Heart right ventricle (tissue), 16 donors: ENCODE measurements around the gene DUOXA1. TPM values are rescaled to one million over a fixed set of nuclear protein-coding genes. Genes with fewer than 3 reads are reported as not detected.

Experiments
- ATAC-seq, 8 donors: fragments of 200-7000 bp; cut with Tn5 transposase; one replicate each; pipeline ENCODE4 v1.9.1; 2020; ENCODE audit warnings: mild to moderate bottlenecking in 8 of 8, moderate library complexity in 8 of 8, moderate number of reproducible peaks in 1 of 8
- DNase-seq, 2 donors: peaks; one replicate each; pipeline ENCODE4 v3.0.0-alpha.2; 2020
- H3K27ac ChIP-seq, 10 donors: fragments of 200-600 bp; sonication (generic) in 2 of 10; one replicate each; pipeline versions ENCODE4 v1.5.0 to v1.8.0; 2020 to 2022; ENCODE audit warnings: mild to moderate bottlenecking in 3 of 10
- H3K27me3 ChIP-seq, 7 donors: fragments of 200-600 bp; one replicate each; pipeline ENCODE4 v1.8.0; 2021 to 2022; ENCODE audit warnings: mild to moderate bottlenecking in 2 of 7
- H3K36me3 ChIP-seq, 9 donors: fragments of 200-600 bp; sonication (generic) in 1 of 9; one replicate each; pipeline versions ENCODE4 v1.5.0 to v1.8.0; 2020 to 2022; ENCODE audit warnings: mild to moderate bottlenecking in 2 of 9
- H3K4me1 ChIP-seq, 9 donors: fragments of 200-600 bp; sonication (generic) in 1 of 9; one replicate each; pipeline versions ENCODE4 v1.5.0 to v1.8.0; 2020 to 2022; ENCODE audit warnings: mild to moderate bottlenecking in 4 of 9
- H3K4me3 ChIP-seq, 10 donors: fragments of 200-600 bp; sonication (generic) in 2 of 10; one replicate each; pipeline versions ENCODE4 v1.5.0 to v1.8.0; 2020 to 2022; ENCODE audit warnings: mild to moderate bottlenecking in 7 of 10, moderate library complexity in 2 of 10
- H3K9me3 ChIP-seq, 11 donors: fragments of 200-600 bp in 10 of 11; sonication (generic) in 2 of 11; one replicate each; pipeline versions ENCODE4 v1.5.0 to v1.8.0; 2013 to 2022; ENCODE audit warnings: mild to moderate bottlenecking in 2 of 11, control low read depth in 1 of 11, moderate library complexity in 1 of 11
- CTCF ChIP-seq, 9 donors: fragments of 200-600 bp; sonication (generic) in 2 of 9; IDR thresholded peaks; one replicate each; pipeline versions ENCODE4 v1.5.0 to v1.8.0; 2021 to 2022; ENCODE audit warnings: antibody characterized with exemption in 9 of 9, mild to moderate bottlenecking in 5 of 9, moderate library complexity in 1 of 9
- WGBS, 2 donors: extraction: QIAGEN DNeasy Blood & Tissue Kit; methylation state at CpG; one replicate each; pipeline ENCODE4 v1.1.7; 2013; ENCODE audit warnings: inconsistent platforms in 1 of 2; 5-methylcytosine and 5-hydroxymethylcytosine counted together
- intact Hi-C, 10 donors: fragments of 100-400 bp; cut with DNase I; formaldehyde crosslinking; loops; one replicate each; pipeline versions ENCODE4 v1.11.1 to v1.14.2; 2022
- polyA plus RNA-seq, 2 donors: library from polyadenylated mRNA; stranded (reverse); fragments of 200-250 nt; gene quantifications; one replicate each; pipeline ENCODE4 v1.2.3, GENCODE V29; 2013
- total RNA-seq, 10 donors: library from RNA; stranded (reverse); fragmentation: NEBNext Ultra II Directional in 3 of 10; extraction: Animal tissue kit (Norgen Biotek cat#: 25700) in 3 of 10; gene quantifications; one replicate each; pipeline versions ENCODE4 v1.2.1 to v1.2.4, GENCODE V29; 2021 to 2023
- donor health status: Arrhythmogenic right ventricular cardiomyopathy.
- donor health status: ischemic (EF 13 %, LVEDD 7.1; RV severe dilation, severe dysfunction).
- donor health status: healthy with polysubstance abuse.
- donor health status: DM: no; HTN: yes; CAD: no.
- donor health status: DM: no; HTN: no; CAD: no.
- donor health status: ischemic (EF 25% LVEDD 6.9; RV normal size, moderate dysfunction).
- donor health status: ischemic (EF 25% LVEDD 5.7; RV mildly dilated, moderate dysfunction).
- donor health status: healthy.
- donor health status: DM: yes; HTN: yes; CAD: no.
- donor health status: Ischemic cardiomyopathy.
- donor health status: ischemic (EF 35%, LVEDD 5.7; RV mildly dilated, moderate dysfunction).
- donor health status: nonischemic (EF 11% LVEDD 7.7; RV severe dilation, severe dysfunction).
- donor health status: DM: yes; HTN: yes; CAD: no.
- donor health status: PGD.
- donor health status: ischemic (EF 29% LVEDD 5.4; RV normal size, mild dysfunction).
- donor health status: nonischemic (EF 23%, LVEDD 6.1; RV moderate dilation, normal function).

Gene DUOXA1
- total and polyA plus RNA-seq, 12 donors: 0.11 to 1.3 (median 0.47) TPM; not detected in 1

GRCh38 chr15:45147606-45148005 lies 17.9 kb upstream of the DUOXA1 start:
- Histone ChIP-seq H3K9me3 (no peaks in the 10 kb centered on the region), H3K4me3 (no peak overlapping the region), H3K27ac (no peak overlapping the region), H3K36me3 (peaks cover 0 to 8% (median 0%) of the 10 kb centered on the region in 9 donors), H3K4me1 (no peaks in the 10 kb centered on the region), H3K27me3 (peaks cover 0 to 17% (median 0%) of the 10 kb centered on the region in 7 donors)
- ATAC-seq (no peak), DNase-seq (no peak)
- no peak for TF ChIP-seq CTCF (IDR thresholded peaks at IDR 0.05)
- 94 to 96% methylated on average over 7 of the region's 7 CpGs for WGBS, 2 donors
- intact Hi-C loops: no loop called here

GRCh38 chr15:45146405-45146804 lies 16.7 kb upstream of the DUOXA1 start:
- WGBS, 2 donors: 73 to 82% methylated on average over 4 of the region's 4 CpGs
- DNase-seq (no peak), ATAC-seq (no peak)
- no peaks in the 10 kb centered on the region for H3K9me3 ChIP-seq
- H3K4me1 ChIP-seq: no peaks in the 10 kb centered on the region
- peaks cover 0 to 25% (median 0%) of the 10 kb centered on the region in 7 donors for H3K27me3 ChIP-seq
- H3K36me3 ChIP-seq: no peaks in the 10 kb centered on the region
- H3K4me3 ChIP-seq: no peak overlapping the region
- intact Hi-C loops: no loop called here
- no peak overlapping the region for H3K27ac ChIP-seq
- TF ChIP-seq CTCF (IDR thresholded peaks at IDR 0.05): no peak

GRCh38 chr15:45144775-45145174 lies 15.1 kb upstream of the DUOXA1 start:
- 77 to 80% methylated on average over 9 of the region's 9 CpGs for WGBS, 2 donors
- DNase-seq (no peak), ATAC-seq (no peak)
- Histone ChIP-seq H3K36me3 (no peaks in the 10 kb centered on the region), H3K9me3 (no peaks in the 10 kb centered on the region), H3K27ac (no peak overlapping the region), H3K4me3 (no peak overlapping the region), H3K27me3 (peaks cover 0 to 25% (median 0%) of the 10 kb centered on the region in 7 donors), H3K4me1 (no peaks in the 10 kb centered on the region)
- intact Hi-C loops: no loop called here
- TF ChIP-seq CTCF (IDR thresholded peaks at IDR 0.05): no peak

GRCh38 chr15:45143946-45144345 lies 14.3 kb upstream of the DUOXA1 start:
- no peak for ATAC-seq
- DNase-seq: no peak
- H3K27ac ChIP-seq: no peak overlapping the region
- intact Hi-C loops: no loop called here
- H3K27me3 ChIP-seq: peaks cover 0 to 28% (median 0%) of the 10 kb centered on the region in 7 donors
- TF ChIP-seq CTCF (IDR thresholded peaks at IDR 0.05): no peak
- H3K4me3 ChIP-seq: no peak overlapping the region
- no peaks in the 10 kb centered on the region for H3K4me1 ChIP-seq
- H3K9me3 ChIP-seq: no peaks in the 10 kb centered on the region
- no peaks in the 10 kb centered on the region for H3K36me3 ChIP-seq
- 83 to 85% methylated on average over 11 of the region's 11 CpGs for WGBS, 2 donors
